HUES48 (cell line): Measurements from ENCODE around the gene B3GLCT.
"Not testable (repeated sequence)": the region's sequence is repeated elsewhere in the genome, so short reads cannot be mapped to it uniquely, and the experiment has no call there.

Experiments used
- H3K27ac ChIP-seq: one replicate; pipeline ENCODE4 v1.7.0; 2013; ENCODE audit warnings: low read depth, low read length, inconsistent platforms
- H3K27me3 ChIP-seq: 2 replicates; pipeline ENCODE4 v1.6.1; 2013; ENCODE audit warnings: mild to moderate bottlenecking, low read length; ENCODE audit not compliant: control insufficient read depth, insufficient read depth
- H3K36me3 ChIP-seq: 2 replicates; pipeline ENCODE4 v1.6.1; 2013; ENCODE audit warnings: low read length; ENCODE audit not compliant: control insufficient read depth, insufficient read depth
- H3K4me1 ChIP-seq: 2 replicates; pipeline ENCODE4 v1.6.1; 2013; ENCODE audit warnings: mild to moderate bottlenecking, low read length; ENCODE audit not compliant: control insufficient read depth, insufficient read depth
- H3K4me3 ChIP-seq: 2 replicates; pipeline ENCODE4 v1.5.1; 2013; ENCODE audit warnings: mild to moderate bottlenecking, low read depth, low read length
- H3K9ac ChIP-seq: 2 replicates; pipeline ENCODE4 v1.6.1; 2013; ENCODE audit warnings: mild to moderate bottlenecking, low read depth, low read length, moderate library complexity
- H3K9me3 ChIP-seq: 2 replicates; pipeline ENCODE4 v1.6.1; 2013; ENCODE audit warnings: low read length; ENCODE audit not compliant: control insufficient read depth, insufficient read depth

Gene B3GLCT

DNA sequence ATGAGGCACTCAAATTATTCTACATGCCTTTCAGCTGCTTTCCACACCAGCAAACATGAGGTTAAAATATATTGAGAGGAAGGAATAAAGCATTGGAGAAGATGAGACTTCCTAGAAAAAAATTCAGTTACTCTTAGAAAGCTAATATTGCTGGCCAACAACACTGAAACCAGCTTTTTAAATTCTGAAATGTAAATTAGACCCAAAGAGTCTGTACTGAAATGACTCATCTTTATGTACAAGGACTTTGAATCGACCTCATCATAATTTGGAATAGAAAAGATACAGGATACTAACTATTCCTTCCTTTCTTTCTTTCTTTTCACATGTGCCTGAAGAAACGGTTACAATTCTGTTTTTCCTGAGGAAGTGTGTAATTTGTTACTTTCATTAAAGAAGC is 31.6 kb upstream of the B3GLCT start:
- H3K4me3 ChIP-seq: no peak overlapping the region
- no peak overlapping the region for H3K27ac ChIP-seq
- H3K36me3 ChIP-seq: no peaks in the 10 kb centered on the region
- no peak overlapping the region for H3K9ac ChIP-seq
- no peaks in the 10 kb centered on the region for H3K9me3 ChIP-seq
- H3K27me3 ChIP-seq: no peaks in the 10 kb centered on the region
- H3K4me1 ChIP-seq: peaks cover under 1% of the 10 kb centered on the region; the same call in 1 of the 2 replicates

DNA sequence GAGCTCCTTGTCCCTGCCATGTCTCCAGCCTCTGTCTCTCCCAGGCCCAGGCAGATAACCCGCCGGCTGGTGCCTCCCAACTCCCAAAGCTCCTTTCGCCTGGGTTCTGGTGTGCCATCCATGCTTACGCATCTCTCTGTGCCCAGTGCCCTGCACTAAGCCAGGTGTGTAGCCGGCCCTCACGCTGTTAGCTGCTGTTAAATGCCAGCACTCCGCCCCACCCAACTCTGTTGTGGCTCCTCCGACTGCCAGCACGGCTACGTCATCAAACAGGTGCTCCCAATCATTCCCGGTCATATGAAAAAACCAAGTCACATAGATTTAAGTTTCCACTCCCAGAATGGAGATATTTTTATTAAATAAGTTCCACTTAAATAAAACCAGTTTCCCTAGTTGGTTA is 31.0 kb upstream of the B3GLCT start:
- no peaks in the 10 kb centered on the region for H3K36me3 ChIP-seq
- H3K9ac ChIP-seq: no peak overlapping the region
- no peak overlapping the region for H3K27ac ChIP-seq
- no peaks in the 10 kb centered on the region for H3K9me3 ChIP-seq
- H3K4me1 ChIP-seq: no peaks in the 10 kb centered on the region
- no peak overlapping the region for H3K4me3 ChIP-seq
- H3K27me3 ChIP-seq: no peaks in the 10 kb centered on the region

DNA sequence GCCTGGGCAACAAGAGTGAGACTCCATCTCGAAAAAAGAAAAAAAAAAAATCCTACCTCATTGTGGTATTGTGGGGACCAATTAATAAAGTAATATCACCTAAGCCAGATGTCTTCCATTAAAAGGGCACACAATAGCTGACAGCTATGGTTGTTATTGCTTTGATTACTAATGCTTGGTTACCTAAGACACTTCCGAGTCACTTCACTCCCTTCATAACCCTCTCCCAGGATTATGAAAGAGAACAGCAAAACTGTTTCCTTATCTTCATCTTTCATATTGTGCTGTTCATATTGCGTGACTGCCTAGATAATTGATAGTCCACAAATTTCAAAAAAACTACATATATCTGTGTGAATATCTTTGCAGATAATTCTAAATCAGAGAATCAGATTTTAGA is 27.8 kb upstream of the B3GLCT start:
- no peaks in the 10 kb centered on the region for H3K27me3 ChIP-seq
- no peaks in the 10 kb centered on the region for H3K36me3 ChIP-seq
- H3K9me3 ChIP-seq: no peaks in the 10 kb centered on the region
- no peak overlapping the region for H3K27ac ChIP-seq
- H3K4me3 ChIP-seq: no peak overlapping the region
- no peak overlapping the region for H3K9ac ChIP-seq
- no peaks in the 10 kb centered on the region for H3K4me1 ChIP-seq

DNA sequence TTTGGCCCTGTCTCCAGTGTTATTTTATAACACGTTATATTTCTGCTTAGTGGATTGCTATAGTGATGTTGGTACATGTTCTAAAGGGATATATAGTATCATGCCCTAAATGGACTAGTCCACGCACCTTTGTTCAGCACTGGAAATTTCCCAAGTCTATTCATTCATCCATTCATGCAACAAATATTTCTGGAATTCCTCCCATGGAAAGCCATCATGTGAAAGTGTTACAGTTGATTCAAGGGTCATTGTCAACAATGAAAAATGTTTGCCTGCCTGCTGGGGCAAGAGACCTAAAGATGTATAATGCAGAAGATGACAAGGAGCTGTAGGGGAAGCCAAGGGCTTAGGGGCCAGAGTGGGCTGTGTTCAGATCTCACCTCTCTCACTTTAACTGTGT is 27.2 kb upstream of the B3GLCT start:
- no peaks in the 10 kb centered on the region for H3K9me3 ChIP-seq
- H3K27me3 ChIP-seq: no peaks in the 10 kb centered on the region
- H3K9ac ChIP-seq: no peak overlapping the region
- H3K27ac ChIP-seq: no peak overlapping the region
- H3K36me3 ChIP-seq: no peaks in the 10 kb centered on the region
- H3K4me1 ChIP-seq: no peaks in the 10 kb centered on the region
- no peak overlapping the region for H3K4me3 ChIP-seq

DNA sequence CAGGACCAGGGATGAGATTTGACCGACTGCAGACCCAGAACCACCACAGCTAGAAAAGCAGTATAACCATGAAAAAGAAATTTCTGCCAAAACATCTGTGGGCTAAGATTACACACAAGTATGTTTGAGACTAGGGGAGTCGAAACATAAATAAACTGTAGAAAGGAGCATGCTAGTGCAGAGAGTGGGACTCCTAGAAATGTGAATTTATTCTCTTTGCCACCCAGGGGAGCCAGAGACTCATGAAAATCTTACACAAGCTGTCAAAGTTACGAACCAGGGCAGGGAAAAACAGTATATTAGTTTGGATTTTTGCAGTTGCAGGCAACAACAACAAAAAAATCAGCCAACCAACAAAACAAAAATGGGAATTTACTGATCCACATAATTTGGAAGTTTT is 25.8 kb upstream of the B3GLCT start:
- Histone ChIP-seq H3K27me3 (no peaks in the 10 kb centered on the region), H3K27ac (no peak overlapping the region), H3K4me3 (no peak overlapping the region), H3K4me1 (no peaks in the 10 kb centered on the region), H3K9ac (no peak overlapping the region), H3K9me3 (no peaks in the 10 kb centered on the region), H3K36me3 (no peaks in the 10 kb centered on the region)

DNA sequence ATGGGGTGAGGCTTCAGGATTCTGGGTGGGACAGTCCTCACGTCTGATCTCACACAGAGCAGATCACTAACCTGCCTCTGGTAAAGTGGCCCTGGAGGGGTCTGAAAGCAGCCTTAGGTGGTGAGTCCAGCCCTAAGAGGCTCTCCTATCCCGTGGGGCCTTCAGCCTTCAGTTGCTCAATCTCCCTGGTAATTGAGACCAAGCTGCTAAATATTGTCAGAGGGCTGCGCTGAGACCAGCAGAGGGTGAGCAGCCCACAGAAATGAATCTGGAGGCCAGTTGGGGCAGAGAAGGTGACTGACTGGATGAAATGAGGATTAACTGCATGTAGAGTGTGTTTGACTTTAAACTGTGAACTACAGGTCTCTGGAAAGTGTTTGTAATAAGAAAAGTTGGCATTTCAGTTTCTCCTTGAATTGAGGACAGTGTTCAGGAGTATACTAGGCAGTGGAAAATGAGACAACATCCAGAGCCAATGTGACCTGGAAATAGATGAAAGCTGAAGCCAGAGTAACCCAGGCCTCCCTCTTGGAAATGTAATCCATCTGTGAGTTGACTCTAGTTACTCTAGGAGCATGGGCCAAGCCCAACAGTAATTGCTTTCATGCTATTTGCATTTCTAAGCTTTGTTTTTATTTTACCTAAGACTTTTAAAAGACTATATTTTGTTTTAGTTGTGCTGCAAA is 23.8 kb upstream of the B3GLCT start:
- Histone ChIP-seq H3K9me3 (no peaks in the 10 kb centered on the region), H3K9ac (no peak overlapping the region), H3K4me3 (no peak overlapping the region), H3K27me3 (no peaks in the 10 kb centered on the region), H3K4me1 (no peaks in the 10 kb centered on the region), H3K36me3 (no peaks in the 10 kb centered on the region), H3K27ac (no peak overlapping the region)

DNA sequence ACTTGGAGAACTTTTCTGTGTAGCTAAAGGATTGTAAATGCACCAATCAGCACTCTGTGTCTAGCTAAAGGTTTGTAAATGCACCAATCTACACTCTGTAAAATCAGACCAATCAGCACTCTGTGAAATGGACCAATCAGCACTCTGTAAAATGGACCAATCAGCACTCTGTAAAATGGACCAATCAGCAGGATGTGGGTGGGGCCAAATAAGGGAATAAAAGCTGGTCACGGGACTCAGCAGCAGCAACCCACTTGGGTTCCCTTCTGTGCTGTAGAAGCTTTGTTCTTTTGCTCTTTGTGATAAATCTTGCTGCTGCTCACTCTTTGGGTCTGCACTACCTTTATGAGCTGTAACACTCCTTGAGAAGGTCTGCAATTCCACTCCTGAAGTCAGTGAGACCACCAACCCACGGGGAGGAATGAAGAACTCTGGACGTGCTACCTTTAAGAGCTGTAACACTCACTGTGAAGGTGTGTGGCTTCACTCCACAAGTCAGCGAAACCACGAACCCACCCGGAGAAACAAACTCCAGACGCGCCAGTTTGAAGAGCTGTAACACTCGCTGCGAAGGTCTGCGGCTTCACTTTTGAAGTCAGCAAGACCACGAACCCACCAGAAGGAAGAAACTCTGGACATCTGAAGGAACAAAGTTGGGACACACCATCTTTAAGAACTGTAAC is 21.8 kb upstream of the B3GLCT start:
- not testable (repeated sequence) for H3K4me1 ChIP-seq, H3K27me3 ChIP-seq, H3K36me3 ChIP-seq, H3K4me3 ChIP-seq, H3K27ac ChIP-seq, H3K9me3 ChIP-seq, H3K9ac ChIP-seq

DNA sequence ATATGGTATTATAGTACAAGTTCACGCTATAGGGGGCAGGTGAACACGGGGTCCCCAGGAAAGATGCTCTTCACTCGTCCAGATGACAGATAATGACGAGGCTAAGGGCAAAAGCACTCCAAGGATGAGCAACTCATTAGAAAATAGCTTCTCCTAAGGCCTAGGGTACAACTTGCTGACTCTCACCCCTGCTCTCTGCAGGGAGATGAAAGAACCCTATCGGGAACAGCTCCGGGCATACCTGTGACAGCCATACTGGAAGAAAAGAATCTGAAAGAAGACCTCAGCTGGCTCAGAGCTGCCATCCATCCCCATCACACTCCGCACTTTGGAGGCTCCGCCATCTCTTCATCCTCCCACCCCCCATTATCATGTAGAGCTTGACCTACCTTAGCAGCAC is 20.5 kb upstream of the B3GLCT start:
- H3K36me3 ChIP-seq: no peaks in the 10 kb centered on the region
- no peak overlapping the region for H3K27ac ChIP-seq
- H3K4me3 ChIP-seq: no peak overlapping the region
- H3K4me1 ChIP-seq: no peaks in the 10 kb centered on the region
- H3K9me3 ChIP-seq: no peaks in the 10 kb centered on the region
- no peaks in the 10 kb centered on the region for H3K27me3 ChIP-seq
- no peak overlapping the region for H3K9ac ChIP-seq

DNA sequence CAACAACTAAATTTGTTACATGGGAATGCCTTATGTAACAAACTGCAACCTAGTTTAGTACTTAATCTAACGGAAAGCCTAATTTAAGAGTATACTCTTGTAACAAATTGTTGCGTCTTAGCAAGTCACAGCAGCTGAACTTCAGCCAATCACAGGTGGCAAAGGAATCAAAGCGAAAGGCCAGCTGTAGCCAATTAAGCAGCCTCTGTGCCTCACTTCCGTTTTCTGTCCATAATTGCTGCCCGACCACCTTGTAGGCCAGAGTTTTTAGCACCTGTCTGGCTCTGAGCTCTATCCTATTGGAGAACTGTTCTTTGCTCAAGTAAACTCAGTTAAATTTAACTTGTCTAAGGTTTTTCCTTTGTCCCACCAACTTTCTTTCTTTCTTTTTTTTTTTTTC is 20.0 kb upstream of the B3GLCT start:
- no peak overlapping the region for H3K27ac ChIP-seq
- no peaks in the 10 kb centered on the region for H3K36me3 ChIP-seq
- H3K27me3 ChIP-seq: no peaks in the 10 kb centered on the region
- H3K9me3 ChIP-seq: no peaks in the 10 kb centered on the region
- no peak overlapping the region for H3K9ac ChIP-seq
- H3K4me1 ChIP-seq: no peaks in the 10 kb centered on the region
- no peak overlapping the region for H3K4me3 ChIP-seq

DNA sequence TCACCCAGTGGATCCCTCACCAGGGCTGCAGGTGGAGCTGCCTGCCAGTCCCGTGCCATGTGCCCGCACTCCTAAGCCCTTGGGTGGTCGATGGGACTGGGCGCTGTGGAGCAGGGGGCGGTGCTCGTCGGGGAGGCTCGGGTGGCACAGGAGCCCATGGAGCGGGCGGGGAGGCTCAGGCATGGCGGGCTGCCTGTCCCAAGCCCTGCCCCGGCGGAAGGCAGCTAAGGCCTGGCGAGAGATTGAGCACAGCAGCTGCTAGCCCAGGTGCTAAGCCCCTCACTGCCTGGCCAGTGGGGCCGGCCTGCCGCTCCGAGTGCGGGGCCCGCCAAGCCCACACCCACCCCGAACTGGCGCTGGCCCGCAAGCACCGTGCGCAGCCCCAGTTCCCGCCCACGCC is 16.8 kb upstream of the B3GLCT start:
- no peak overlapping the region for H3K9ac ChIP-seq
- H3K4me3 ChIP-seq: no peak overlapping the region
- no peaks in the 10 kb centered on the region for H3K36me3 ChIP-seq
- H3K27me3 ChIP-seq: no peaks in the 10 kb centered on the region
- H3K4me1 ChIP-seq: peaks cover 4% of the 10 kb centered on the region; the same call in 1 of the 2 replicates
- H3K9me3 ChIP-seq: no peaks in the 10 kb centered on the region
- no peak overlapping the region for H3K27ac ChIP-seq

DNA sequence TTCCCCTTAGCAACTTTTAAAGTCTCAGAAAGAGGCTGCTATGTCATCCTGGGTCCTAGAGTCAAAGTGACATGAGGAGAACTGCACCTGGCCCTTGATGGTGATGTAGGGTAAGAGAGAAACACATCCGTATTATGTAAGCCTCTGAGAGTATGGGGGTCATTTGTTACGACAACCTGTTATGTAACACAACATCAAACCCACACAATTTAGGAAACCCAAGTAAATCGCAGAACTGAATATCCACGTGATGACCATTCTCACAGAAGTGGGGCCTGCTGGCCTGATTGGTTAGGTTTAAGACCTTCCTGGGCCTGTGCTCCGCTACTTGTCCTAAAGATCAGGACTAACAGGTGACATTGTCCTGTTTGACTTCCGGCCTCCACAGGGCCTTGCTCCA is 15.3 kb upstream of the B3GLCT start:
- no peak overlapping the region for H3K9ac ChIP-seq
- no peaks in the 10 kb centered on the region for H3K9me3 ChIP-seq
- H3K4me3 ChIP-seq: no peak overlapping the region

More for the DNA sequence above, 15.3 kb upstream of the B3GLCT start:
- no peaks in the 10 kb centered on the region for H3K27me3 ChIP-seq
- H3K36me3 ChIP-seq: no peaks in the 10 kb centered on the region
- no peak overlapping the region for H3K27ac ChIP-seq
- peaks cover 4% of the 10 kb centered on the region; the same call in 1 of the 2 replicates for H3K4me1 ChIP-seq
